Stimulated activated CD4-positive, alpha-beta T cell treated with anti-CD3 and anti-CD28 coated beads, TNF-alpha, amount 100 ng/mL, for 4 hours (primary cell): ENCODE data around the gene LRRTM3.

ENCODE experiments used
- DNase-seq, 3 experiments: peaks; one replicate each; pipeline ENCODE4 v3.0.0-alpha.2; 2020; ENCODE audit warnings: low read depth in 3 of 3

The LRRTM3 gene

DNA sequence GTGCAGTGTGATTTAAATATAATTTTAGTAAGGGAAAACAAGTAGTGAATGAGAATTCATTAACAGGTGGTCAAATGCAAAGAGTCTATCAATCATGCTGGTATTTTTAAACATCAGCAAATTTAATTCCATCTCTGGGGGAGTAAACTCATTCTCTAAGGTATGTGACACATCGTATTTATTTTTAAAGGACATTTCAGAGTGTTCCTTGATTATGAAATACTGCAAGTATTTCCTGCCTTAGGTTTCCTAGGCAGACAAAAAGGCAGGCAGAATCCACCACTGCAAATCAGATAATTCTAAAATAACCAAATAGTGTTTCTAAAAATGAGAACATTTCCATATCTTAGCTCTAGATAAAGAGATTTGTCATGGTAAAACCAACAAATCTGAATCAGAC is 193.8 kb downstream of the LRRTM3 start:
- no peak for DNase-seq

DNA sequence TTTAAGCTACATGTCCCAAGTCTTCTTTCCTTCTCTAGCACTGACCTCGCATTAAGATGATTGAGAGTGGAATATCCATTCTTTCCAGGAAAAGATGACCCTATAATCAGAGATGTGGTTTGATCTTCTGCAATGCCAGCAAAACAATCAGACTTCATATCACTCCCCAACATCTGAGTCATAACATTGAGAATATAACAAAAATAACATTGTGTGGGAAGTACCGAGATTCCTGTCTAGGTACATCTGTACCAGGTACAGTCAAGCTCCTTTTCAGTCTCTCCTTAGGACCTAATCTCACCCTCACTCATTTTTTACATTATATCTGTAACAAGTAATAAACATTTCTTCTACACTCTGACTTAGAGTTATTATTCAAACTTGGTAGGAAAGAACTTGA is 201.6 kb downstream of the LRRTM3 start:
- no peak for DNase-seq

DNA sequence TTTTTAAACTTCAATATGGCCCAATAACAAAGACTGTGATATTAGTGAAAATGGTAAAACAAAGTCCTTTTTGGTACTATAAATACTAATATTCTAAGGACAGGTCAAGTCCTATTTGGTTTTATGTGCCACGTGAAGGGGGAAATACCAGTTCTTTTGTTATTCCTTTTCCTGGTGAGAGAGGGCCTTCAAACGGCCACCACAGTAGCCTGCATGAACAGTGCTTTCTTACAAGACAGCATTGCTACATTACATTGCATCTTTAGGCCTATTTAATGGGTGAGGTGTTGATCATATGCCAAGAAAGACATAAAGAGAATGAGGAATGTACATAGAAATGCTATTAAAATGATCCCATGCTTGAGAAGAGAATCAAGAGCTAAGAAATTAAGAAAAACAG is 214.8 kb downstream of the LRRTM3 start:
- DNase-seq = no peak

DNA sequence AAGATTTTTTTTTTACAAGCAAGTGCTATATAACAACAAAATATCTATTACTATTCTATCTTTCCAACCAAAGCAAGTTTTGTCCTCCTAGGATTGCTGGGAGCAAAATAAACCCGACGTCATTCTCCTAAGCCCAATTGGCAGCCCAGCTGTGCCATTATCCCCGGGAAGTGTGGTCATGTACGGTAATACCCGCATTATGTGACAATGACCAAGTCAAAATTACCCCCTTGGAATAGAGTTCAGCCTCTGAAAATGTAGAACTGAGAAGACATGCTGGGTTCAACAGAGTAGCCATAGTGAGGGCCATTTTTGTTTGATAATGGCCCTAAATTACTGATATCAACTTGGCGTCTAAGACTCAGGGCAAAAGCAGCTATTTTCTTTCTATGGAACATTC is 215.5 kb downstream of the LRRTM3 start:
- DNase-seq = no peak

DNA sequence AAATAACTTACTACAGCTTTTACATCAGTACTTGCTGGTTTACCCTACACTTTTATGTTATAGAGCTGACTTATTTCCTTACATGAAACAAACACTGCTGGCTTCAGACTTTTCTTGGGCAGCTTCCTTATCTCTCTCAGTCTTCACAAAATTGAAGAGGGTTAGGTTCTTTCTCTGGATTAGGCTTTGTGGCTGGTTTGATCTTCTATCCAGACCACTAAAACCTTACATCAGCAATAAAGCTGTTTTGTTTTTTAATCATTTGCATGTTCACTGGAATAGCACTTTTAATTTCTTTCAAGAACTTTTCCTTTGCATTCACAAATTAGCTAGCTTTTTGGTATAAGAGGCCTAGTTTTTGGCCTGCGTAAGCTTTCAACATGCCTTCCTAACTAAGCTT is 218.7 kb downstream of the LRRTM3 start:
- no peak for DNase-seq
